GM19023 (cell line): ENCODE data around the gene OR5K1.

ENCODE experiments used
- ATAC-seq: cut with Tn5 transposase; IDR thresholded peaks from one replicate; pipeline ENCODE4 v1.9.1; 2021; ENCODE audit warnings: mild to moderate bottlenecking, moderate library complexity; ENCODE audit not compliant: unreplicated experiment

The OR5K1 gene

GRCh38 chr3:98513736-98514135 lies 50.7 kb downstream of the OR5K1 start:
- no peak for ATAC-seq

- no peak for ATAC-seq
These were observed 51.9 kb downstream of the OR5K1 start for GRCh38 chr3:98514948-98515347.

- ATAC-seq: no peak
These were observed 55.8 kb downstream of the OR5K1 start for GRCh38 chr3:98518816-98519215.

GRCh38 chr3:98519351-98519750 lies 56.4 kb downstream of the OR5K1 start:
- ATAC-seq: no peak

GRCh38 chr3:98521897-98522543 lies 59.0 kb downstream of the OR5K1 start:
- peak; percentile 44 for ATAC-seq
